LoVo (cell line): ENCODE data around the gene KAZN.
A peak's percentile ranks its signal among the peaks of the same experiment; 100 is the strongest.

Experiments used
- DNase-seq: peaks from one replicate; pipeline ENCODE4 v3.0.0-alpha.2; 2016; ENCODE audit warnings: low spot score

The KAZN gene

GRCh38 chr1:15094719-15095495, 496.4 kb downstream of the KAZN start:
- no peak for DNase-seq

GRCh38 chr1:15095496-15095875, 497.0 kb downstream of the KAZN start:
- DNase-seq, result no peak

- no peak for DNase-seq
Observed at GRCh38 chr1:15096293-15096692, 497.8 kb downstream of the KAZN start.

DNA sequence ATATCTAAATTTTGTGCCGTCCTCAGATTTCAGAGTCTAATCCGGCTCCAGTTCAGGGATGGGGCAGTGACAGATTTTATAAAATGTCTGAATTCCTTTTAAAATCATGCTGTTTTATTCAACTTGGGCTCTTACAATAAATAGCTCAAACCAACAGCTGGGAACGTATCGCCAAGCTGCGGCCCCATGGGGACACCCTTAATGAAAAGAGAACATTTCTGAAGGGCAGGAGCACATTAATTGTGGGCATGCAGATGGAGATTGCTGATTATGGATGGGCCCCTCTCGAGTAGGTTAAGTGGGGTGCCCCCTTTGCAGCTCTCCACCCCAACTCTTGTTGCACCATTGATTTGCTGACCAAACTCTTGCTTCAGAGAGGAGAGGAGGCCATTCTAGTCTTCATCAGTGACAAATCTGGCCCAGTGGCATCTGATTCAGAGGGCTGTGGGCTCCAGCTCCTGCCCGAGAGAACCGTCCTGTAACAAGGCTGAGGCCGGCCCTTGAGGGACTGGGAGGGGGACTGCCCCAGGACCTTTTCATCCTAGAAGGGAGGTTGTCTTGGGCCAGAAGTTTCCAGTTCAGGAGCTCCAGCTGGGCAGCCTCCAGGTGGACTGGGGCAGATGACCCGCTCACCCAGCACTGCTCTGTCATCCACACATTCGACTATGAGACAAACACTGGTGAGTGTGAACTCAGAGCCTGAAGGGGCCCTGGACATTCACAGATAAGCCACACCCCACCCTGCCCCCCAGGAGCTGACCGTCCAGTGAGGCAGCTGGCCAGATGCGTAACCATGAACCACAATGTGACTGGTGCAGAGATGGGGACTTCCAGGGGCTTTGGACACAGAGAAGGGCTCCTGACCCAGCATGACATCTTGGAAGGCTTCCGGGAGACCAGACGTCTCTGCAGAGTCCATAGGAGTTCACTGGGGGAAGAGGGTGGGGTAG, 500.0 kb downstream of the KAZN start:
- no peak for DNase-seq

DNA sequence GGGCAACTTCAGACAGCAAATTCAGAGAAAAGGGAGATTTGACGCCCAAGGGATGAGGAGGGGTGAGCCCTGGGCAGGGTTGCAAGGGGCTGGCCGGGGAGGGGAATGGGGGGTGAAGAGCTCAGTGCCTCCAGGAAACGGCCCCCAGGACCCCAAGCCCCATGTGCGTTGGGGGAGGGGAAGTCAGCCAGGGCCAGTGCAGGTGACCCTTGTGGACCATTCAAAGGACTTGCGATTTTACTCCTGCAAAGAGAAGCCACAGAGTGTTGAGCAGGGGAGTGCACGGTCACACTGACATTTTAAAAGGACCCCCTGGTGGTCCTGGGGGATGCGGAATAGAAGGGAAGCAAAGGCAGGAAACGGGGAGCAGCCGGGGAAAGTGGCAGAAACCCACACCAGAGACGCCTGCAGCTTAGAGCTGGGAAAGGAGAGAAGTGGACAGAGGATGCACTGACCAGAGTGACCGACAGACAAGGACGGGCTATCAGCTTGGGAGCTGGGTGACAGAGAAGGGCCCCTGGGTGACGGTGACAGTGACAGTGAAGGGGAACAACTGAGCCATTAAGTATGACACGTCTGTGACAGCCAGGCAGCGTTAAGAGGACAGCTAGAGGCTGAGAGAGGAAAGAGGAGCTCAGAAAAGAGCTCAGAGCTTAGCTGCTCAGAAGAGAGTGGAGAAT, 501.1 kb downstream of the KAZN start:
- no peak for DNase-seq

DNA sequence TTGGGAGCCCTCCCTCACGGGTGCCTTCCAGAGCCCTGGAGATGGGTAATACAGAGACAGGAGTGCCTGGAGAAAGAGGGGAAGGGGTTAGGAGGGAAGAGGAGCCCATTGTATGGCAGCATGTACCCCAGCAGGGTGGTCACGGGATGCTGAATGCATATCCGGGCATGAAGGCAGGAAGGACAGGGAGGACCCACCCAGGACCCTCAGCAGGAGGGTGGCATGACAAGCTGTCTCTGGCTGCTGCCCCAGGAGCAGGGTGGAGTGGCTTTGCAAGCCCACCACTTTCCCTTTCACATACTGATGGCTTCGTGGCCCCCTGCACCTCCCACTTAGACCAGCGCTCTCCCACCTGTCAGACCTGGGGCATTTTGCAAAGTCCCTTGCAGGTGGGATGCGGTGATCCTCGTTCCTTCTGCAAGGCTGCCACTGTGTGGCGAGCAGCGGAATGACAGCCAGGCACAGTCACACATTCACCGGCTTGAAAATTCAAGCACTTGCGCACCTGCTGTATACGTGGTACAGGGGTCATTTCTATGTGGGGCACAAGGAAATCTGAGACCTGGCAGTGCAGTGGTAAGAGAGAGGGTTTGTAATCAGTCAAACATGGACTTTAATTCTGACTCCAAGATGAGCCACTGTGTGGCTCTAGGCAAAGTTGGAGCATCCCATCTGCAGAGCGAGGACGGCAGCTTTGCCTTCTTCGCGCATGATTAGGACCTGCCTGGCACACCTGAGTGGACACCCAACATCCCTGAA, 501.8 kb downstream of the KAZN start:
- DNase-seq, result peak; percentile 57

- DNase-seq, result no peak
Observed at GRCh38 chr1:15100880-15101760, 502.6 kb downstream of the KAZN start.

GRCh38 chr1:15101801-15102200, 503.3 kb downstream of the KAZN start:
- no peak for DNase-seq

- DNase-seq, result no peak
Observed at GRCh38 chr1:15102646-15103045, 504.2 kb downstream of the KAZN start.

DNA sequence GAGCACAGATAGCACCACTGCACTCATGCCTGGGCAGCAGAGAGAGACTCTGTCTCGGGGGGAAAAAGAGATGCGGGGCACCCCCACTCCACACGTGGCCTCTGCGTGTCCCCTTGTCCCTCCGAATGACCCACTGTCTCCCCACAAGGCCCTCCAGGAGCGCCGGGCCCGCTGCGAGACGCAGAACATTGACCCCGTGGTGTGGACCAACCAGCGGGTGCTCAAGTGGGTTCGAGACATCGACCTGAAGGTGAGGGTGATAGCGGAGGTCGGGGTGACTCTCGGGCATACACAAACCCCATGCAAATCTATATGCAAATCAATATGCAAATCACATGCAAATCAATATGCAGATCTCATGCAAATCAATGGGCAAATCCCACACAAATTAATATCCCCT, 504.7 kb downstream of the KAZN start:
- no peak for DNase-seq

DNA sequence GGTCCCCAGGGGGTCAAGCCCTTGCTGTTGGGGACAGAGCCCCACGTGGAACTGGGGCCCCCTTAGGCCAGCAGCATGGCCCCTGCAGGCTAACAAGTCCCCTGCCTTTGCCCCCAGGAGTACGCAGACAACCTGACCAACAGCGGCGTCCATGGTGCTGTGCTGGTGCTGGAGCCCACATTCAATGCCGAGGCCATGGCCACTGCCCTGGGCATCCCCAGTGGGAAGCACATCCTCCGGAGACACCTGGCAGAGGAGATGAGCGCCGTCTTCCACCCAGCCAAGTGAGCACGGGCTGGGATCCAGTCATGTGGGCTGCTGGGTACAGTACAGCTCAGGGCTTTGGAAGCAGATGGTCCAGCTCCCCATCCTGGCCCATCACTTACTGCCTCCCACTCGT, 505.4 kb downstream of the KAZN start:
- DNase-seq, result no peak

DNA sequence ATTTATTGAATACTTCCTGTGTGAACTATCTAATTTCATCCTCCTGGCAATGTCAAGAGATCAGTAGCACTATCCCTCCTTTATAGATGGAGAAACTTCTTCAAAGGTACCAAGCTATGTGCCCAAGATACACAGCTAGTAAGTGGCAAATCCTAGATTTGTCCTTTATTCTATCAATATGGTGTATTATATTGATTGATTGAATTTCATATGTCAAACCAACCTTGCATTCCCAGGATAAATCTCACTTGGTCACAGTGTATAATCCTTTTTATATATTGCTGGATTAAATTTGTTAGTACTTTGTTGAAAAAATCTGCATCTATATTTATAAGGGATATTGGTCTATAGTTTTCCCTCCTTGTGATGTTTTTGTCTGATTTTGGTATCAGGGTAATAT, 506.3 kb downstream of the KAZN start:
- no peak for DNase-seq

DNA sequence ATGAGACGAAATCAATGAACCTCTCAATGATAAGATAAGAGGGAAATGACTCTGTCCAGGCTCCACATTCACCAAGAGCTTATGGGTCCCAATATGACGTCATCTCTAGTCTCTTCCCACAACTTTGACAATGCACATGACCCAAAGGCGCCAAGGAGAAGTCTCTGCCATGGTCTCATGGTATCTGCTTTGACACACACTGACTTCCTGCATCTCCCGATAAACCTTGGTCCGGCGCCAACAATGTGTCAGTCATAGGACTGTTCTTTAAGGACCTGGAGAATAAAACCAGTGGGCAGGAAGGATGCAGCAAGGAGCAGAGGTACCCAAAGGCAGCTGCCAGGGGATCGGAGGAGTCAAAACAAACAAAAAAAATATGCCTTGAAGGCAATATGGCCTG, 508.1 kb downstream of the KAZN start:
- DNase-seq, result no peak

GRCh38 chr1:15107058-15107687, 508.7 kb downstream of the KAZN start:
- DNase-seq, result no peak

DNA sequence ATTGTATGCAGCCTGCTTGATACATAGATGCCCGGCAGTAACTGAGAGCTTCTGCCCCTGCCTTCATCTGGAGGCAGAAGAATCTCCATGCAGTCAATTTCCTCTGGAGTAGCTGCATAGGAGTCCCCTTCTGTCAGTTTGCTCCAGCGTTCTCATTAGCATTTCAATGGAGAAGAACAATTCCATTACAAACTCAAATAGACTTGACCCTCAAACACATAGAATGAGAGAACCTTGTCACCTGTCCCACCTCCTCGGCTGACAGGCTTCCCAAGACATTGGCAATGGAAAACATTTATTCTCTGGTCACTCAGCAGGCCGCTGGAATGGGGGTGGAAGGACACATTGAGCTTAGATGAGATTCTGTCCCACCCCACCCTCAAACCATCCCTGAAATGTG, 509.4 kb downstream of the KAZN start:
- DNase-seq, result no peak

DNA sequence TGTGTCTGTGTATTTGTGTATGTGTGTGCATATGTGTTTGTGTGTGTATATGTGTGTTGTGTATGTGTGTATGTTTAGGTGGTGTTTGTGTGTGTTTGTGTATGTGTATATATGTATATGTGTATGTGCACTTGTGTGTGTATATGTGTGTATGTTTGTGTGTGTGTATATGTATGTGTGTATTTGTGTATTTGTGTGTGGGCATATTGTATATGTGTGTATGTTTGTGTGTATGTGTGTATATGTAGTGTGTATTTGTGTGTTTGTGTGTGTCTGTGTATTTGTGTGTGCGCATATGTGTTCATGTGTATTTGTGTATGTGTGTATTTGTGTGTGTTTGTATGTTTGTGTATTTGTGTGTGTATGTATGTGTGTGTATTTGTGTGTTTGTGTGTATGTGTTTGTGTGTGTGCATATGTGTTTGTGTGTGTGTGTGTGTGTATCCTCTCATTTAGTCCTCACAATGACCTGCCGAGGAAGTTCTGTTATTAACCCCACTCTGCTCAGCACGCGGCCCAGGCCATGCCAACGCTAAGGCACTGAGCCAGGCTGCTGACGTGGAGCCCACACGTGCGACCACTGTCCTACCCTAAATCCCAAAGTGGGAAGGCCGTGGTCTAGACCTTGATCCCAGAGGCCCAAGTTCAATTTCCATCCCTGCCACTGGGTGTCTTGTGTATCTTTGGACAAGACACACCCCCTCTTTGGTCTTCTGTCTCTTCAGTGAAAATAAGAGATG, 511.8 kb downstream of the KAZN start:
- DNase-seq, result no peak

DNA sequence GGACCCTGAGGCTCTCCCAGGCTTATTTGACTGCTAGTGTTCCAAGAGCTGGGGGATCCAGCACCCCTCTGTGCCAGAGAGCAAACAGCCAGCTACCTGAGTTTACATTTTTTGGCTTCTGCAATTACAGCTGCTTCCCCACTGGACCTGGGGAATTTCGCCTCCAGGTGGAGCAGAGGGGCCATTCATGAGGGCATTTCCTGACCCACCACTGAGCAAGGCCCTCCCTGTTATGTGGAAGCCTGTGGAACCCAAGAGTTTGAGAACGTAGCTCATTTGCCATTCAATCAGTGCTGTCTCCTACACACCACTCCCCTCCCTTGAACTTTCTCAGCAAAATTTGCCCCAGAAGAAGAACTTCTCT, 512.4 kb downstream of the KAZN start:
- DNase-seq, result no peak

- DNase-seq, result no peak
Observed at GRCh38 chr1:15113146-15113545, 514.7 kb downstream of the KAZN start.

GRCh38 chr1:15114884-15115283, 516.4 kb downstream of the KAZN start:
- DNase-seq, result no peak
